ENCODE results near the gene RICTOR. TPM values are rescaled to one million over a fixed set of nuclear protein-coding genes. Genes with fewer than 3 reads are reported as not detected.
"Not testable (repeated sequence)": the region's sequence is repeated elsewhere in the genome, so short reads cannot be mapped to it uniquely, and the experiment has no call there.

Gene RICTOR
- total and polyA plus RNA-seq, 7 donors = 2.5 to 50.1 (median 32.8) TPM

DNA sequence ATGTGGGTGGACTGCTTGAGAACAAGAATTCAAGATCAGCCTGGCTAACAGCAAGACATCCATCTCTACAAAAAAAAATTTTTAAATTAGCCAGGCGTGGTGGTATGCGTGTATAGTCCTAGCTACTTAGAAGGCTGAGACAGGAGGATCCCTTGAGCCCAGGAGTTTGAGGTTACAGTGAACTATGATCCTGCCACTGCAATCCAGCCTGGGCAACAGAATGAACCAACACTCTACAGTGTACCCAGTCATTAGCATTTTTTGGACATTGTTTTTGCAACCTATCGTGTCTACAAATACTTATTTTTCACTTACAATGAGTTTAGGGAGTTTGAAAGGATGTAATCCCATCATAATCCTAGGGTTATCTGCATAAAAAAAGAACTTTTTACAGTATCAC lies 22.1 kb downstream of the RICTOR start:
- WGBS, 2 donors = 96 to 99% methylated on average over 3 of the region's 3 CpGs
- no peak for TF ChIP-seq POLR2A (IDR thresholded peaks at IDR 0.05)
- TF ChIP-seq, protein P1, sequence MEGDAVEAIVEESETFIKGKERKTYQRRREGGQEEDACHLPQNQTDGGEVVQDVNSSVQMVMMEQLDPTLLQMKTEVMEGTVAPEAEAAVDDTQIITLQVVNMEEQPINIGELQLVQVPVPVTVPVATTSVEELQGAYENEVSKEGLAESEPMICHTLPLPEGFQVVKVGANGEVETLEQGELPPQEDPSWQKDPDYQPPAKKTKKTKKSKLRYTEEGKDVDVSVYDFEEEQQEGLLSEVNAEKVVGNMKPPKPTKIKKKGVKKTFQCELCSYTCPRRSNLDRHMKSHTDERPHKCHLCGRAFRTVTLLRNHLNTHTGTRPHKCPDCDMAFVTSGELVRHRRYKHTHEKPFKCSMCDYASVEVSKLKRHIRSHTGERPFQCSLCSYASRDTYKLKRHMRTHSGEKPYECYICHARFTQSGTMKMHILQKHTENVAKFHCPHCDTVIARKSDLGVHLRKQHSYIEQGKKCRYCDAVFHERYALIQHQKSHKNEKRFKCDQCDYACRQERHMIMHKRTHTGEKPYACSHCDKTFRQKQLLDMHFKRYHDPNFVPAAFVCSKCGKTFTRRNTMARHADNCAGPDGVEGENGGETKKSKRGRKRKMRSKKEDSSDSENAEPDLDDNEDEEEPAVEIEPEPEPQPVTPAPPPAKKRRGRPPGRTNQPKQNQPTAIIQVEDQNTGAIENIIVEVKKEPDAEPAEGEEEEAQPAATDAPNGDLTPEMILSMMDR (IDR thresholded peaks at IDR 0.05) = no peak
- no peak for TF ChIP-seq POLR2AphosphoS5 (IDR thresholded peaks at IDR 0.05)
- TF ChIP-seq EP300 (IDR thresholded peaks at IDR 0.05) = no peak
- intact Hi-C loops (cut with DNase I) = no loop called here
- Histone ChIP-seq H3K27me3 (no peaks in the 10 kb centered on the region), H3K9me3 (no peaks in the 10 kb centered on the region), H3K36me3 (no peaks in the 10 kb centered on the region), H3K4me3 (no peak overlapping the region), H3K27ac (no peak overlapping the region), H3K4me1 (peaks cover 0 to 31% (median 9%) of the 10 kb centered on the region in 4 donors)
- DNase-seq = no peak

DNA sequence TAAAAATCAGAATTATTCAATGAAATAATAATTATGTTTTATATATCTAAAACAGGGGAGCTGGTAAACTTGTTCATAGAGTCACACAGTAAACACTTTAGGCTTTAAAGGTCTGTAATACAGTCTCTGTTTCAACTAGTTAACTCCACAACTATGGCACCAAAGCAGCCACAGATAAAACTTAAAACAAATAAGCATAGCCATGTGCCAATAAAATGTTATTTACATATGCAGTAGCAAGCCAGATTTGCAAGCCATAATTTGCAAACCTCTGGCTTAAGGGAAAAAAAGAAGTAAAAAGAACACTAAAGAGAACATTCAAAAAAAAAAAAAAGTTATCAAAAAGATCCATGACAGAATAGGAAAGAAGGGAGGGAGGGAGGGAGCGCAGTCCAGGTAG lies 24.9 kb downstream of the RICTOR start:
- Histone ChIP-seq H3K27ac (no peak overlapping the region), H3K4me1 (peaks cover 0 to 38% (median 9%) of the 10 kb centered on the region in 4 donors), H3K27me3 (no peaks in the 10 kb centered on the region), H3K36me3 (no peaks in the 10 kb centered on the region), H3K4me3 (no peak overlapping the region), H3K9me3 (no peaks in the 10 kb centered on the region)
- TF ChIP-seq, protein P1 (IDR thresholded peaks at IDR 0.05) = no peak
- TF ChIP-seq EP300 (IDR thresholded peaks at IDR 0.05) = no peak
- WGBS, 2 donors = 97 to 100% methylated on average over 1 of the region's 1 CpG
- no peak for DNase-seq
- intact Hi-C loops (cut with DNase I) = no loop called here

DNA sequence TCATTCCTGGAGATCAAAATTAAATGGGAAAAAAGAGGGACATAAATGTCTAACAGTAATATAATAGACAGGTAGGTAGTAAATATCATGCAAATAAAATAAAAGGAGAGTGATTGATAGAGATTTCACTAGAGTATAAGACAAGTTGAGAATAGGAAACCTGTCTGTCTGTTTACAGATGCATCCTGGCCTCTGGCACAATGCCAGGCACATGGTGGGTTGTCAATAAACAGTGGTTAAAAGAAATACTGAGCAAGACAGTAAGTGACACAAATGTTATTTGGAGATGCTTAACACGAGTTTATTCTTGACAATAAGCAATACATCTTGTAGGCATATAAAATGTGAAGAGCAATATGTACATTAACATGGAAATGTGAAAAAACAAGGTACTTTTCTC lies 33.3 kb downstream of the RICTOR start:
- Histone ChIP-seq H3K27me3 (no peaks in the 10 kb centered on the region), H3K9me3 (no peaks in the 10 kb centered on the region), H3K36me3 (no peaks in the 10 kb centered on the region), H3K4me3 (no peak overlapping the region), H3K27ac (no peak overlapping the region), H3K4me1 (peaks cover 0 to 14% (median 2%) of the 10 kb centered on the region in 4 donors)
- intact Hi-C loops (cut with DNase I) = no loop called here
- no peak for DNase-seq
- WGBS, 2 donors = 34 to 58% methylated on average over 1 of the region's 1 CpG
- TF ChIP-seq, protein P1 (IDR thresholded peaks at IDR 0.05) = no peak
- TF ChIP-seq POLR2AphosphoS5 (IDR thresholded peaks at IDR 0.05) (no peak), EP300 (IDR thresholded peaks at IDR 0.05) (no peak), POLR2A (IDR thresholded peaks at IDR 0.05) (no peak)

DNA sequence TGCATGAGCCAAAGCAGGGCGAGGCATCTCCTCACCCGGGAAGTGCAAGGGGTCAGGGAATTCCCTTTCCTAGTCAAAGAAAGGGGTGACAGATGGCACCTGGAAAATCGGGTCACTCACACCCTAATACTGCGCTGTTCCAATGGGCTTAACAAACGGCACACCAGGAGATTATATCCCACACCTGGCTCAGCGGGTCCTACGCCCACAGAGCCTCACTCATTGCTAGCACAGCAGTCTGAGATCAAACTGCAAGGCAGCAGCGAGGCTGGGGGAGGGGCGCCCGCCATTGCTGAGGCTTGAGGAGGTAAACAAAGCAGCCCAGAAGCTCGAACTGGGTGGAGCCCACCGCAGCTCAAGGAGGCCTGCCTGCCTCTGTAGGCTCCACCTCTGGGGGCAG lies 39.7 kb downstream of the RICTOR start:
- DNase-seq; intact Hi-C loops (cut with DNase I); H3K36me3 ChIP-seq; H3K27ac ChIP-seq; H3K27me3 ChIP-seq; H3K9me3 ChIP-seq; H3K4me3 ChIP-seq: not testable (repeated sequence)
- H3K4me1 ChIP-seq = peaks cover 0 to 20% (median 16%) of the 10 kb centered on the region in 4 donors
- 93 to 95% methylated on average over 12 of the region's 12 CpGs for WGBS, 2 donors

DNA sequence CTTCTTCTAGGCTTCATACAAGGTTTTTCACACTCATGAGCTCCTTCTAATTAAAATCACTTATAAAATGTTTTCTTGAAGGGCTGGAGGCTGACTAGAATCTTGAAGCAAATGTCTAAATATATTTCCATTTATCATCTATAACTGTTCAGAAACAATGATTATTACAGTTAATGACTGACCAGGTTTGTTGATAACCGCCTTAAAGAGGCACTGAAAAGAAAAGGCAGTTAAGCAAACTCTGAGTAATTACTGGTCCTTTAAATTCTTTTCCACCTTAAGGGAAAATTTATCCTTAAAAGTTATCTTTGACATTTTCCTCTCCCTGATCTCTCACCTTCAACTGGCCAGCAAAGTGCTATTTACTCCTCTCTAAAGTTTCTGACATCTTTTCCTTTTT lies 43.2 kb downstream of the RICTOR start:
- H3K36me3 ChIP-seq = no peaks in the 10 kb centered on the region
- no peak overlapping the region for H3K4me3 ChIP-seq
- DNase-seq = no peak
- H3K27me3 ChIP-seq = no peaks in the 10 kb centered on the region
- no peaks in the 10 kb centered on the region for H3K9me3 ChIP-seq
- TF ChIP-seq POLR2A (IDR thresholded peaks at IDR 0.05) = no peak
- TF ChIP-seq, protein P1 (IDR thresholded peaks at IDR 0.05) = no peak
- TF ChIP-seq POLR2AphosphoS5 (IDR thresholded peaks at IDR 0.05) = no peak
- no peak for TF ChIP-seq EP300 (IDR thresholded peaks at IDR 0.05)
- intact Hi-C loops (cut with DNase I) = no loop called here
- WGBS, 2 donors = 44 to 81% methylated on average over 1 of the region's 1 CpG
- H3K27ac ChIP-seq = no peak overlapping the region
- H3K4me1 ChIP-seq = peaks cover 0 to 20% (median 16%) of the 10 kb centered on the region in 4 donors
